HG03139 (cell line): ENCODE results near the gene AFAP1.

Source experiments
- ATAC-seq: cut with Tn5 transposase; IDR thresholded peaks from one replicate; pipeline ENCODE4 v1.9.1; 2021; ENCODE audit not compliant: unreplicated experiment

Gene AFAP1

GRCh38 chr4:7733801-7734650 is 205.6 kb downstream of the AFAP1 start:
- no peak for ATAC-seq

GRCh38 chr4:7733201-7733600 is 206.5 kb downstream of the AFAP1 start:
- no peak for ATAC-seq

- no peak for ATAC-seq
These were observed 207.4 kb downstream of the AFAP1 start for GRCh38 chr4:7732263-7732662.

GRCh38 chr4:7731437-7731836 is 208.2 kb downstream of the AFAP1 start:
- ATAC-seq, result no peak

- no peak for ATAC-seq
These were observed 211.9 kb downstream of the AFAP1 start for GRCh38 chr4:7727749-7728148.

GRCh38 chr4:7726665-7727413 is 212.8 kb downstream of the AFAP1 start:
- no peak for ATAC-seq

- ATAC-seq, result no peak
These were observed 213.7 kb downstream of the AFAP1 start for GRCh38 chr4:7725951-7726350.

- no peak for ATAC-seq
These were observed 216.0 kb downstream of the AFAP1 start for GRCh38 chr4:7723625-7724024.

- ATAC-seq, result no peak
These were observed 216.8 kb downstream of the AFAP1 start for GRCh38 chr4:7722766-7723387.

GRCh38 chr4:7721984-7722551 is 217.6 kb downstream of the AFAP1 start:
- ATAC-seq, result no peak

GRCh38 chr4:7719354-7720174 is 220.1 kb downstream of the AFAP1 start:
- no peak for ATAC-seq

- no peak for ATAC-seq
These were observed 221.6 kb downstream of the AFAP1 start for GRCh38 chr4:7717946-7718490.

GRCh38 chr4:7717161-7717560 is 222.5 kb downstream of the AFAP1 start:
- no peak for ATAC-seq

GRCh38 chr4:7716010-7716721 is 223.5 kb downstream of the AFAP1 start:
- no peak for ATAC-seq

- ATAC-seq, result no peak
These were observed 224.2 kb downstream of the AFAP1 start for GRCh38 chr4:7715271-7716009.

- no peak for ATAC-seq
These were observed 224.9 kb downstream of the AFAP1 start for GRCh38 chr4:7714738-7715137.

- ATAC-seq, result no peak
These were observed 225.5 kb downstream of the AFAP1 start for GRCh38 chr4:7714176-7714575.

- ATAC-seq, result no peak
These were observed 225.9 kb downstream of the AFAP1 start for GRCh38 chr4:7713757-7714156.
